GM23248 (cell line): ENCODE measurements around the gene URB2.

Experiments used
- EZH2 ChIP-seq: fragments of 200-600 bp; sonication (generic); IDR thresholded peaks from 2 replicates; pipeline ENCODE4 v1.6.1; 2018; ENCODE audit warnings: antibody characterized with exemption, mild to moderate bottlenecking; ENCODE audit not compliant: insufficient read depth, poor library complexity, severe bottlenecking
- EZH2phosphoT487 ChIP-seq: fragments of 200-600 bp; sonication (generic); IDR thresholded peaks from 2 replicates; pipeline ENCODE4 v1.6.1; 2018; ENCODE audit warnings: antibody characterized with exemption, moderate library complexity, mild to moderate bottlenecking, low read depth; ENCODE audit not compliant: insufficient read depth

- TF ChIP-seq EZH2phosphoT487, result no peak
- no peak for TF ChIP-seq EZH2
These were observed 64.6 kb downstream of the URB2 start for GRCh38 chr1:229690662-229691061.
